Left kidney (tissue), 8 donors: Measurements from ENCODE around the gene CRADD. TPM values are rescaled to one million over a fixed set of nuclear protein-coding genes. Genes with fewer than 3 reads are reported as not detected.
"Not testable (repeated sequence)": the region's sequence is repeated elsewhere in the genome, so short reads cannot be mapped to it uniquely, and the experiment has no call there.

Experiments used
- DNase-seq: peaks from one replicate; pipeline ENCODE4 v3.0.0-alpha.2; 2013
- long read RNA-seq, 8 donors: transcript quantifications; one replicate each; lab custom pipeline, GENCODE V29; 2026
- polyA plus RNA-seq: library from polyadenylated mRNA; unstranded; fragments of 120-200 nt; gene quantifications from one replicate; pipeline ENCODE4 v1.2.1, GENCODE V29; 2013; ENCODE audit not compliant: insufficient read length

CRADD gene
- polyA plus RNA-seq, result 11.4 TPM
- long read RNA-seq, donor 1, transcript CRADD-201 (3 exons, 1,169 nt), result major isoform, 12 of 18 reads
- long read RNA-seq, donor 1, partial matches to known transcripts, result 5 of 18 reads
- long read RNA-seq, donor 1, other reads (novel, unspliced or antisense), result 0 of 18 reads
- long read RNA-seq, donor 2, transcript CRADD-201 (3 exons, 1,169 nt), result major isoform, 5 of 5 reads
- long read RNA-seq, donor 2, partial matches to known transcripts, result 0 of 5 reads
- long read RNA-seq, donor 2, other reads (novel, unspliced or antisense), result 0 of 5 reads
- long read RNA-seq, donor 3, transcript CRADD-201 (3 exons, 1,169 nt), result major isoform, 8 of 8 reads
- long read RNA-seq, donor 3, partial matches to known transcripts, result 0 of 8 reads
- long read RNA-seq, donor 3, other reads (novel, unspliced or antisense), result 0 of 8 reads
- long read RNA-seq, donor 4, result 0 reads
- long read RNA-seq, donor 5, transcript CRADD-201 (3 exons, 1,169 nt), result major isoform, 19 of 23 reads
- long read RNA-seq, donor 5, partial matches to known transcripts, result 0 of 23 reads
- long read RNA-seq, donor 5, other reads (novel, unspliced or antisense), result 0 of 23 reads
- long read RNA-seq, donor 6, transcript CRADD-201 (3 exons, 1,169 nt), result major isoform, 11 of 11 reads
- long read RNA-seq, donor 6, partial matches to known transcripts, result 0 of 11 reads
- long read RNA-seq, donor 6, other reads (novel, unspliced or antisense), result 0 of 11 reads
- long read RNA-seq, donor 7, transcript CRADD-201 (3 exons, 1,169 nt), result major isoform, 15 of 23 reads
- long read RNA-seq, donor 7, partial matches to known transcripts, result 8 of 23 reads
- long read RNA-seq, donor 7, other reads (novel, unspliced or antisense), result 0 of 23 reads
- long read RNA-seq, donor 8, transcript CRADD-201 (3 exons, 1,169 nt), result major isoform, 5 of 5 reads
- long read RNA-seq, donor 8, partial matches to known transcripts, result 0 of 5 reads
- long read RNA-seq, donor 8, other reads (novel, unspliced or antisense), result 0 of 5 reads

DNA sequence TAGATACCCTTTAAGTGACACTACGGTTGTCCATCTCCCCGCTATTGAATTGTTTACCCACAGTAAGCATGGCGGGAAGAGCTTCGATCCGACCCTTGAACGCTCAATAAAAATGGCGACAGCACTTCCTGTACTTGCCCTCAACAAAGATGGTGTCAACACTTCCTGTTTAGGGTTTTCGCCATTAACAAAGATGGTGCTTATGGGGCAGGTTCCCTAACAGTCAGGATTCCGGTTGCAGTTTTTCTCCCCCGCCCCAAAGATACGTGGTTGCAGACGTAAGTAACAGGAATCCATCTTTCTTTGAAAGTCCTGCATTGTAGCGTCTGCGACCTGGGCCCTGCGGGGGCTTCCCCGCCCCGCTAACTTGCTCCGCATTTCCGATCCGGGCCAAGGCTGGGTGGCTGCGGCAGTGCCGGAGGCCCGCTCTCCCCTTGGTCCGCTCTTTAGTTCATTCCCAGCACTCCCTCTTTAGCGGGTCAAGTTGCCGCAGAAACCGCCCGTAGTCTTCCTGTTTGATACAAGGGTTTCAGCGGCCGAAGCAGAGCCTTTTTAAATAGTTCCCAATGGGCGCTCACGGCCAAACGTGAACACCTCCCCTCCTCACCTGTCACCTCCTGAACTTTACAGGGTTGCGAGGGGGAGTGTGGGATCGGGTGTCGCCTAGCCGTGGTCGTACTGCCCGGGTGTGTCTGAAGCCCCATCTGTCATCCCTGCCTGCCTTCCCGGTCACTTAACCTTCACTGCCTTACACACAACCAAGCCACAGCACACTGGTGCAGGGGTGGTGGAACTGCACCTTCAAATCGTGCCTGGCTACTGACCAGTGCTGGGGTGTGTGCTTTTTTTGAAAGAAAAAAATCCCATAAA, at the start of gene CRADD:
Gene CRADD, plus strand, starts transcription at position 181 of the 870 bp plus-strand sequence.
- peak; percentile 99 for DNase-seq

DNA sequence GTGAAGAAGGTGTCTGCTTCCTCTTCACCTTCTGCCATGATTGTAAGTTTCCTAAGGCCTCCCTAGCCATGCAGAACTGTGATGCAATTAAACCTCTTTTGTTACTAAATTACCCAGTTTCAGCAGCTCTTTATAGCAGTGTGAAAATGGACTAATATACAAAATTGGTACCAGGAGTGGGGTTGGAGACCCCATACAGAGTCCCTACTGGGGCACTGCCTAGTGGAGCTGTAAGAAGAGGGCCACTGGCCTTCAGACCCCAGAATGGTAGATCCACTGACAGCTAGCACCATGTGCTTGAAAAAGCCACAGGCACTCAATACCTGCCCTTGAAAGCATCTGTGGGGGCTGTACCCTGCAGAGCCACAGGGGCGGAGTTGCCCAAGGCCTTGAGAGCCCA, 44.8 kb upstream of the CRADD start:
- no peak for DNase-seq

DNA sequence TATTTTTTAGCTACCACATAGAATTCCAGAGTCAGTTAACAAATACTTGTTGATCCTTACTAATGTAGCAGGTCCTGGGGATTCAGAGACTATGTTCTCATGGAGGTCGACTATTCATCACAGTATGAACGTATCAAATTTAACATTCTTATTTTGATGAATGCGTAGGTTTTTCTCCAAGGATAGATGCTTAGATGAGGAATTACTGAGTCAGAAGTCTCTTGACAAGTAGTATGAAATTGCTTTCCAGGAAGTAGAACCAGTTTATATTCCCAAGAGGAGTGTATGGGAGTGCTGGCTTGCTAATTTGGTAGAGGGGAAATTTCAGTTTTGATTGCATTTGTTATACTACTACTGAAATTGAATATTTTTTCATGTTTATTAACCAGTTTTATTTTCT, 42.8 kb upstream of the CRADD start:
- DNase-seq, result no peak

DNA sequence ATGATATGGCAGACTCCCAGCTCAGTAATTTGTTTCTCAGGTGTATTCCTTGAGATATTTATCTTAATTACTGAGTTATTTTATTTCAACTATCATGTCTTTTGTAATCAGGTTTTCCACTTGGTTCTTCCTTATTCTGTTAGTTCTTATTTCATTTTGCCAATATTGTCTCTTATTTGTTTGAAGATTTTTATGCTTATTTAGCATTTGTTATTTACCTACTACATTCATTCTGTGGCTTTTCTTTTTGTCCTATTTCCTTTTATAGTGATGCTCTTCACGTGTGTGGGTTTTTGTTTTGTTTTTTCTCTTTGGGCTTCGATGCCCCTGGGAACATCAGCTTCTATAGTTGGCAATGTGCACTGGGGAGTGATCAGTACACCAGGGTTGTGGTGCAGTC, 40.5 kb upstream of the CRADD start:
- no peak for DNase-seq

DNA sequence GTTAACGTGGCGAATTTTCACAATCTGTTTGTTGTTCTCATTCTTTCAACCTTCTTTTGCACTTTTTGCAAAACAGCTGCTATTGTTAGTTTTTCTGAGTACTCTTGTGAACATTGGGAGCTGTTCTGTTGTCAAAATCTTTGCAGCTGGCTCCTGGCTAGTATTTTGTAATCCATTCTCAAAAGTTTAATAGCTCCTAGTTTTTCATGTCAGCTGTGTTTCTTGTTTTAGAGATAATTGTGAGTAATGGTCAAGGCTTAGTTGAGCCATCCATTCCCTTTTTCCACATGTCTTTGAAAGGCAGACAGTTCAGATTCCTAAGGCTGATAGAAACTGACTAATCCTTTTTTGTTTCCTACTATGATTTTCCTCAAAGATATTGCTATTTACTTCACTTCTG, 39.1 kb upstream of the CRADD start:
- DNase-seq, result no peak

DNA sequence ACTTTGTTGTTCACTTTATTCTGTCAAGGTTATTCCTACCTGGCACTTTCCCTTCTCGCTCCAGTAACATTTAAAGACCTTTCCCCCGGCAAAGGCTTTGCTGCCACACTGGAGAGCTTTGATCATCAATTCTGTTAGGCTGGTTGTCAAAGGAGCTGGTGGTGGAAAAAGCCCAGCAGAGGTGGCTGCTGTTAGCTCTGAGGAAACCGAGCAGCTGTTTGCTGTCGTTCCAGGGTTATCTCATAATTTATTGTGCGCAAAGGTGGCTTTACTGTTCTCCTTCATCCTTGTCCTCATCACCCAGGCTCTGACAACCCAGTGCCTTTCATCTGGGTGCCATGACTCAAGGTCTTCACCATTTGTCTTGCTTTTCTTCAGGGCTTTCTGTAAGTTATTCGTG, 38.2 kb upstream of the CRADD start:
- no peak for DNase-seq

DNA sequence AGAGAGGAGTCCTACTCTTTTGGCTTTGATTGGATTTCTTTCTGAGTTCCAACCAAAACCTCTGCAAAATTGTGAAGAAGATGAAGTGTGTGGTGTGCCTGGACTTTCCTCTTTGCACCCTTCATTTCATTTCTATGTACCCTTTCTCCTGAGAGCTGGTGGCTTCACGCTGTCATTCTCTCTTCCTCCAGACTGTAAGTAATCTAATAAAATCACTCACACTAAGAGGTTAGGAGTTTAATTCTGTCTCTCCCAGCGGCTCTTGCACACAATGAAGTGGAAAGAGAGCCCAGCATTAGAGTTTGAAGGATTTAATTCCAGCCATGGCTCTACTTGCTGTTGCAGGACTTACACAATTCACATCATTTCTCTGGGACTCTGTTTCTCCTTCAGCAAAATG, 37.8 kb upstream of the CRADD start:
- no peak for DNase-seq

DNA sequence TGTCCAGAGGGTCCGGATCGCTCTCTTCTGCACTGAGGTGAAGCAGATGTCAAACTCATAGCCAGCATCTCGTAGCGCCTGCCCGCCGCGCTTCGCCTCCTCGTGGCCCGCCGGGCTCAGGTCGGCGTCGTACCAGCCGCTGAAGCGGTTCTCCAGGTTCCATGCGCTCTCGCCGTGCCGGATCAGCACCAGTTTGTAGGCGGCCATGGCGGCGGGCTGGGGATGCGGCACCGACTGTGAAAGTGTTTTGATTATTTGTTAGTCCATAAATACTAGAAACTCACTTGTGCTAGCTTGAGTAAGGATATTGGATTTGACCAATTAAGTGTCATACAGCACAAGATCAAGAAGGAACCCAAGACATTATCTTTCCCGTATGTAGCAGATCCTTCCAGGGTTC, 35.8 kb upstream of the CRADD start:
- DNase-seq, result not testable (repeated sequence)

DNA sequence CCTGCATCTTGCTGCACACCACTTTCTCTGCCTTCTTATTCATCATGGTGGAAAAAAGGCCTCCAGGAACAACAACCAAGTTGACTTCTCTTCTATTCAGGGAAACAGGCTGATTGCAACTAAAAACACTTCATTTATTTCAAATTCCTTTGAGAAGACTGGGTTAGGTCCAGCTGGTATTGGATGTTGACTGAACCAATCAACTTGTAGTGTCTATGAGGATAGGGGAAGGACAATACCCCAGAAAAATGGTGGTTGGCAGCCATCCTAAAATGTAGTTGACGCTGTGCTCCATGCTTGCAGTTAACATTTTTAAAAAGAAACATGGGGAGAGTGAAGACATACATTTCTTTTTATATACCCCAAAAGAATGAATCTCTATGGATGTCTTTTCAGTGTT, 34.4 kb upstream of the CRADD start:
- DNase-seq, result no peak

DNA sequence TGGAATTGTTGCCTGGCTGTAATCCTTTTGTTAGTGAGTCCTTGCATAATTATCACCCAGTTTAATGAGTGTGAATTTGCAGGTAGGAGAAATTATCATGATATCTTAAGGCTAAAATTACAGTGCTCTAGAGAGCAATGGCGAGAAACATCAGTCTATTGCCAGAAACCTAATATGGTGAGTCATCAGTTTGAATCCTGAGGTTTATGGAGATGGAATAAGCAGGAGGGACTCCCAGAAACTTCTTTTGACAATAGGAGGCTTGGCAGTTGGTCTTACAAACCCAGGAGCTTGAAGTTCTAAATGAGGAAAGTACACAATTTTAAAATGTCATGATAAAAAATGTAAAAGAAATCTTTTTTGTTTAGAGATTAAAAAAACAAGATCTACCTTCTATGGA, 31.5 kb upstream of the CRADD start:
- DNase-seq, result no peak

DNA sequence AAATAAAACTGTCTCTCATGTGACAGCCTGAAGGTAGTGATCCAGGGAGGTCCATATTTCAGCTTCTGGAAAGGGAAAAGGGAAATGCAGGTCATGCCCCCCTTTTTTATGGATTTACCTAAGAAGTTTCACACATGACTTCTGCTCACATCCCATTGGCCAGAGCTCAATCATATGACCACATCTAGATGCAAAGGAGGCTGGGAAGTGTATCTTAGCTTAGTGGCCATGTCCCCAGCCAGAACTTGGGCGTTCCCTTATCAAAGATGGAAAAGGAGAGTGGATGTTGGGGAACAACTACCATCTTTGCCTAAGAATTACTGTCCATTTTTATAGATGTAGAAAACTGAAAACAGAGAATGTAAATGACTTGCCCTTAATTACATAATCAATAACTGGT, 26.5 kb upstream of the CRADD start:
- no peak for DNase-seq

DNA sequence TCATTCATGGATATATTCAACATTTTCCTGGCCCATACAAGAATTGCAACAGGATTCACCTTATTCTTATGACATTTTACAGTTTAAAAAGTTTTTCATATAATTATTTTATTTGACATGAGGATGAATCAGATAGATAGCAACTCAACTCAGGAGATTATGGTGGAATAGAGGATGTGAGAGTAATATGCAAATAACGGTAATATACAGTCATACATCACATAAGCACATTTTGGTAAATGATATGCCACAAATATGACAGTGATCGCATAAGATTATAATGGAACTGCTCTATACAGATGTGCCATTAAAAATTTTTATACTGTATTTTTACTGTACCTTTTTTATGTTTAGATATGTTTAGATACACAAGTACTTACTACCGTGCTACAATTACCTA, 24.1 kb upstream of the CRADD start:
- no peak for DNase-seq

DNA sequence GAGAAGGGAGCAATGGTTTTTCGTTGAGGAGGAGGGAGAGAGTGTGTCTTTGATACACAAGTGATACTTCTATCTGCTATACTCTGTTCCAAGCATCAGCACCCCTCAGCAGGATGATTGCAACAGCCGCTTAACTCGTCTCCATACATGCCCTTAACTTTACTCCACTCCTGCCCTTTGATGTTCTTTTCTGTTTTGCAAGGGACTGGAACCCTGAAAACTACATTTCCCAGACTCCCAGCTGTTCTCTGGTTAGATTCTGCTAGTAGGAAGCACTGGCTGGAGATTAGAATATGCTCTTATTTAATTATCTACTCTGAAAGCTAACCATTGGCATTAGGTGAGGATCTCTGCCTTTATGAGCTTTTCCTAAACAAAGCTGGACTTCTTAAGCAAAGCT, 23.5 kb upstream of the CRADD start:
- no peak for DNase-seq

DNA sequence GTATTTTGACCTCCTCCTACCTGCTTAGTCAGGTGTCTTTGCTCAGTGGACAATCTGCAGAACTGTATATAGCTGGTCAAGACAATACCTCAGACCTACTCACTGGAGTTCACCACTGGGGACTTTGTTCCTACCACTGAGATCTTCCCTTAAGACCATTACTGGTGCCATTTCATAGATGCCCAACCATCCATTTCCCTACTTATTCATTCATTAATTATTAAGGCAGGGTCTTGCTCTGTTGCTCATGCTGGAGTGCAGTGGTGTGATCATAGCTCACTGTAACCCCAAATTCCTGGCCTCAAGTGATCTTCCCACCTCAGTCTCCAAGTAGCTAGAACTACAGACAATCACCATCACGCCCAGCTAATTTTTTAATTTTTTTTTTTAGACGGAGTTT, 22.8 kb upstream of the CRADD start:
- DNase-seq, result no peak

DNA sequence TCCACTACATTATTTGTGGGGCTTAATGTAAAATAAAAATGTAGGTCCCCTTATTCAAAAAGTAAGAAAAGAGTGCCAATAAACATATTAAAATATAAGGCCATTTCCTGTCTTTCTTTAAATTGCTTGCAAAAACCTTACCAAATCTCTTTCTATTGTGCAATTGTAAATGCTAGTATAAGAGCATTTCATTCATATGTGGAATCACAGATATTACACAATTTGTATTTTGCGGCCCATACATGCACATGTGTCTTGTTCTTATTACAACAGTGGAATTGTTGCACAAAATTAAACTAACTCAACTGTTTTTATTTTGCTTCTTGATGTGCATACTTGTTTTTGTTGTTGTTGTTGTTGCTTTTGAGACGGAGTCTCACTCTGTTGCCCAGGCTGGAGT, 20.1 kb upstream of the CRADD start:
- DNase-seq, result no peak

DNA sequence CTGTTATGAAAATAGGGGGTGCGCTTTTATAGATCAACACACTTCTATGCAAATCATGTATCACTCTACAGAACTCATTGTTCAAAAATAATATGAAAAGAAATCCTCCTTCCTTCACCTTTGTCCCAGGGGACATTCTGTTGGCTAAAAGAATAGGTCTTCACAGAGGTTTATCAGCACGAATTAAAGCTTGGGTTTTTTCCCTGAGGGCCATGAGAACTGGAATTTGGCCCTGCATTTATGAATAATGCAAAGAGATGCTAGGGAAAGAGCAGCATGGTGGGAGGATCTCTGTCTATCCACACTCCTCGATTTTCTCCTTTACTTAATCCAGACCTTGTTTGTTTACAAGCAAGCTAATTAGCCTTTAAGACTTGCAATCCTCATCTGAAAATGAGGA, 16.2 kb upstream of the CRADD start:
- DNase-seq, result no peak

DNA sequence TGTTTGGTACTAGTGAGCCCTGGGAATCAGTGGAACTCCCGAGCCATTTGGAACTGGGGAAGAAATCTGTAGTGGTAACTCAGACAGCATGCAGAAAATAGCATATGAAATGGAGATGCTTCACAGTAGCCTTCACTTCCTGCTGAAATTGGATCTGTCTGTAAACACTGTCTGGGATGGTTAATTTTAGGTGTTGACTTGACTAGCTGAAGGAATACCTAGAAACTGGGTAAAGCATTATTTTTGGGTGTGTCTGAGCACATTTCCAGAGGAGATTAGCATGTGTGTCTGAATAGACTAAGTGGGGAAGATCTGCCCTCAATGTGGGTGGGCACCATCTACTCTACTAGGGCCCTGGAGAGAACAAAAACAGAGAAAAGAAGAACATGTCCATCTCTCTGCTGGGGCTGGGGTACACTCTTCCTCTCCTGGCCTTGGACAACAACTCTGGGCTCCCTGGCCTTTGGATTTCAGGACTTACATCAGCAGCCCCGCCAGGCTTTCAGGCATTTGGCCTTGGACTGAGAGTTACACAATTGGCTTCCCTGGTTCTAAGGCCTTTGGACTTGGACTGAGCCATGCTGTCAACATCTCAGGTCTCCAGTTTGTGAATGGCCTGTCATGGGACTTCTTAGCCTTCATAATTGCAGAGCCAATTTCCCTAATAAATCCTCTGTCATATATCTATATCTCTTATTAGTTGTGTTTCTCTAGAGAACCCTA, 14.0 kb upstream of the CRADD start:
- no peak for DNase-seq

DNA sequence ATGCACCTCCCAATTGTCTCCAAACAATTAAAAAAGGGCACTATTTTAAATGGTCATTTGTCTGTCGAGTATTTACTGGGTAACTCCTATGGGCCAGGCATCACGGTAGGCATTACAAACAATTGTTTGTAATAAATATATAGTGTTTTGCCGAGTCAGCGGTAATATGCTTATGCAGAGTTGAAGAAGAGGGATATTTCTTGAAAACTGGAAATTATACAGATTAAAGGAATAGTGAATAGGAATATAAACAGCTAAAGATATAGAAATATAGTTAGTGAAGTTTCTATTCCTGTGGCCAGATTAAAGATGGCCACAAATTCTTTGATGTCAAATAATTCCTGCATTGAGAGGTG, 13.5 kb upstream of the CRADD start:
- DNase-seq, result no peak

DNA sequence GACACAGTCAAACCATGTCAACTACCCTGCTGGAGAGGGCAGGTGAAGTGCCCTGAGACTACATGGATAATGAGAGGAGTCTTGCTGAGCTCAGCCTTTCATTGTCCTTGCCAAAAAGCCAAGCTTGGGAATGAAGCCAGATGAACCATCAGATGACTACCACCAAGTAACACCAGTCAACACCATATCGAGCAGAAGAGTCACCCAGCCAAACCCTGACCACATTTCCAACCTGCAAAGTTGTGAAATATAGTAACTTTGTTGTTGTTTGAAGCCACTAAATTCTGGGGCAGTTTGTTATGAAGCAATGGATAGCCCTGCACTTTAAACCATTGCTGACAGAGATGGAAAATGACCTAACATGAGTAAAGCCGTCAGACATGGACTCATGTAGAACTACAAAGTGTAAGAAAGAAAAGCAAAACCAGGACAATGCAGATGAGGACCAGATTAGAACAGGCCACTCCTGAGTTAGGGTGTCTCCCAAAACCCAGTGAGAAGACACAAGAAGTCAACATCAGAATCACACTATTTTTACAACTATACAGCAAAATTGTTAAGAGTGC, 12.5 kb upstream of the CRADD start:
- DNase-seq, result no peak

DNA sequence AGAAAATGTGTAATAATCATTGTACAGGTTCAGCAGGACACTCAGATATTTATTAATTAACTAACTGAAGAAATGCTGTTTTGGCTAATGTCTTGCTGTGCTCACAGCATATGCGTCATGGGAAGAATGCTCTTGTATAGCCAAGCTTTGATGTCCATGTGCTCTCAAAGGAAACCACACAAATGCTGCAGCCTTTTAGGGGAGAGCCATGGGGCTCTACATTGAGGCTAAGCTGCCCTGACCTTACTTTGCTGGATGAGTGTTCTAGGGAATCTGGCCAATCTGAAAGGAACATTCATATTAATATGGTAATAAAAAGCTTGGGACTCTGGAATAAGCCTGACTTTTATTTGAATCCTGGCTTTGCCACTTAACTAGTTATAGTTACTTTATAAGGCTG, 9.5 kb upstream of the CRADD start:
- no peak for DNase-seq

DNA sequence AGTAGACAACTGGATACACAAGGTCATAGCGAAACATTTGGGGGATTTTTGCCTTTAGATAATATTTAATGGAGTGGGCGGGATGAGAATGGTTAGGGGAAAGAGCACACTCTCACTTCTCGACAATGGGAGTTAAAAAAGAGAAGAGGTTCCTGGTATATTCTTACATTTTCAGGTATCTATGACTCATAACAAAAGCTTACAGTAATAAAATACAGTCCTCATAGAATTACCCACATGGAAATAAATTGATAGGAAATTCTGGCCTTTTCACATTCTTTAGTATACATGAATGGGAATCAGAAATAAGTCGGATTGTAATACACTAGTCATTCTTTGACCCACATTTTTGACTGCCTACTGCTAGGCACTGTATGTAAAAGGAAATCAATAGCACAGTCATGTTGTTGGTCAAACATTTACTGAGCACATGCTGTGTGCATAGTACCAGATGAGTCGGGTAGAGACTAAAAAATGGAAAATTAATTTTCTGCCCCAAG, 8.2 kb upstream of the CRADD start:
- DNase-seq, result no peak
